GM21447 (cell line): ENCODE results near the gene C1orf167.

ENCODE experiments used
- ATAC-seq: cut with Tn5 transposase; IDR thresholded peaks from one replicate; pipeline ENCODE4 v1.9.1; 2021; ENCODE audit not compliant: unreplicated experiment

C1orf167 gene

DNA sequence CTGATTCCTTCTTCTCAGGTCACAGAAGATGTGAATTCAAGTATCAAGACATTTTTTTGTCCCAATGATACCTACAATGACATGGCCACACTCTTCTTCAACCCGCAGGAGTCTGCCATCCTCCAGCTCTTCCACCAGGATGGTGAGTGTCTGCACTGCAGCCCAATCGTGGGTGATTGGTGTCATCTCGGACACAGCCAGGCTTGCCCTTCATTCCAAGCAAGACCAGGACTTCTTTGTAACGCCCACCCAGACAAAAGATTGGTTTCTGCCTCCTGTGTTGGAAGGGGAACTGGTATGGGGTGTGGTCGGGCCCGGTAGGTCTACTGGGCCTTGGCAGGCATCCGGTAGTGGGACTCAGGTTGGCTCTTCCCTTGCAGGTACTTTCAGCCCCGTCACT lies 71.5 kb downstream of the C1orf167 start:
- ATAC-seq = no peak

DNA sequence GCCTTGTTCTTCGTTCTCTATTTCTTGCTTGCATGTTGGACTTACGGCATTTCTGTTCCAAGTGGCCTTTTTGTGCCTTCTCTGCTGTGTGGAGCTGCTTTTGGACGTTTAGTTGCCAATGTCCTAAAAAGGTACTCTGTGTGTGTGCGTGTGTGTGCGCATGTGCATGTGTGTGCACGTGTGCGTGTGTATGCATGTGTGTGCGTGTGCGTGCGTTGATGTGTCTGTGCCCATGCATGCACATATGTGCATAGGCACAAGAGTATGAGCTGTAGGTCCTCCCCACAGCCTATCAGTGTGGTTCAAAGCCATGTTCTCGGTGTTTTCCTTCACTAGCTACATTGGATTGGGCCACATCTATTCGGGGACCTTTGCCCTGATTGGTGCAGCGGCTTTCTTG lies 71.9 kb downstream of the C1orf167 start:
- ATAC-seq = no peak

DNA sequence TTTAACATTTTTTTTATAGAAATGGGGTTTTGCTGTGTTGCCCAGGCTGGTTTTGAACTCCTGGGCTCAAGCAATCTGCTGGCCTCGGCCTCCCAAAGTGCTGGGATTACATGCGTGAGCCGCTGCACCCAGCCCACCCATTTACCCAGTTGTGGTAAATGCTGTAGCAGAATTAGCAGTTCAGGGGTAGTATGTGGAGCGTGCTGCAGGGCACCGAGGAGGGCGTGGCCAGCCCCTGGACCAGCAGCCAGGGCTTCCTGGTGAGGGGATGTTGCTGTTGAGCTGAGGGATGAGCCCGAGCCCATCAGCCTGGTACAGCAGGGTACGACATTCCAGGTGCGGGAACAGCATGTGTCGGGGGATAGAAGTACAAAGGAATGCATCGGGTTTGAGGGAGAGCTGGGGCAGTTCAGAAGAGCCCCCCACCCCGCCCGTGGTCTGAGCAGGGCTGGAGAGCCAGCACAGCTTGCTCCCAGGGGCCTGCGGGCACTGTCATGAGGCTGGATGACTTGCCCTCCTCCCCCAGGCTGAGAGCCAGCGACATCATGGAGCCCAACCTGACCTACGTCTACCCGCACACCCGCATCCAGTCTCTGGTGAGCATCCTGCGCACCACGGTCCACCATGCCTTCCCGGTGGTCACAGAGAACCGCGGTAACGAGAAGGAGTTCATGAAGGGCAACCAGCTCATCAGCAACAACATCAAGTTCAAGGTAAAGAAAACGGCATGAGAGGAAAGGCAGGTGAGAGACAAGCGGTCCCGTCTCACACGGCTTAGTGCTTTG lies 73.6 kb downstream of the C1orf167 start:
- ATAC-seq = no peak

- no peak for ATAC-seq
Observed at GRCh38 chr1:11836955-11837766, 75.2 kb downstream of the C1orf167 start.

GRCh38 chr1:11837767-11838348 lies 75.9 kb downstream of the C1orf167 start:
- no peak for ATAC-seq

DNA sequence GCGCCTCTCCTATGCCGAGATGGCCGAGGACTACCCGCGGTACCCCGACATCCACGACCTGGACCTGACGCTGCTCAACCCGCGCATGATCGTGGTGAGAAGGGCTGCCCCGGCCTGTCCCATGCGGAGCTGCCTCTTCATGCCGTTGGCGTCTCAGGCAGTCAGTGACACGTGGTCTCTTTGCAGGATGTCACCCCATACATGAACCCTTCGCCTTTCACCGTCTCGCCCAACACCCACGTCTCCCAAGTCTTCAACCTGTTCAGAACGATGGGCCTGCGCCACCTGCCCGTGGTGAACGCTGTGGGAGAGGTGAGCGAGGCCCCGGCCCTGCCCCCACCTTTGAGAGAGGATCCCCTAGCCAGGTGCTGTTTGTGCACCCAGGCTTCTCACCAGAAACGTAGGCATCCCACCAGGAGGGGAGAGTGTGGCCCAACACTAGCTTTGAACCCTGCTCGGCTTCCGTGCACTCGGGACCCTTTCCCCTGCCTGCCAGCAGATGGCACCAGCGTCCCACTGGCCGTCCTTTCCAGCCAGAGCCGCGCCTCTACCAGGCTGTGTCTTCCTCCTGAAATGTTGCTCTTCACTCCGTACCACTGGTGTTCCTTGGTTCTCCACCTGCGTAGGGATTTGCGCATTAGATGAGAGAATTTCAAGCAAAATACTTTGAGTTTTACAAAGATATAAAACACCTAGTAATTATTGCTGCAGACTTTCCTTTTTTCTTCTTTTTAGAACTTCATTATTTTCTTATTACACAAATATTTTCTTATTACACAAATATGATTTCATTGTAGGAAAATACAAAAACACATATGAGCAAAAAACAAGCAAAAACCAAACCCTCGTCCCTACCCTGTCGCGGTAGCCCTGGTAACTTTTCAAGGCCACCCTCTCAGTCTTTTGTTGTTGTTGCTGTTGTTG lies 76.6 kb downstream of the C1orf167 start:
- ATAC-seq = no peak
